Skin of body (tissue), 2 donors: Measurements from ENCODE around the gene CHD6. TPM values are rescaled to one million over a fixed set of nuclear protein-coding genes. Genes with fewer than 3 reads are reported as not detected.

ENCODE experiments used
- DNase-seq: peaks from one replicate; lab custom pipeline; 2025; lab: John Stamatoyannopoulos, UW
- total RNA-seq: library from RNA; depleted of rRNA; stranded (reverse); fragments of >200 nt; gene quantifications from one replicate; pipeline ENCODE4 v1.2.3, GENCODE V29; 2014

CHD6 gene
- total RNA-seq, 1 donor from 2014 or later: 43.5 TPM

DNA sequence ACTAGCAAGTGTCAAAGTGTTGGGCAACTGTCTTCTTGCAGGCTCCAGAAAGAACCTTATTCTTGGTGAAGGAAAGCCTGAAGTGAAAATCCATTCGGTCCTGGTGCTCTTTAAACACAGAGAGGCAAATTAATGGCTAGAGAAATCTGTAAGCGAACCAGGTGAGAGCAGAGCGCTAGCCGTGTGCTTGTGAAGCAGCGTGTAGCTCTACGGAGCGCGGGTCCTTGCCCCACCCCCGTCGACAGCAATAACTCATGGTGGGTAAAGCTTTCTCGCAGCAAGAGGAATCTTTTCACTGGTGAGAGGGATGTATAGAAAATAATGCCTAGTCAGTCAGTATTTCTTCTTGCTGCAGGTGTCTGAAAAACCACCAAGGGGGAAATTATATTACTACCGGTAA lies 214.6 kb downstream of the CHD6 start:
- DNase-seq: no peak

GRCh38 chr20:41398408-41398807 lies 219.8 kb downstream of the CHD6 start:
- DNase-seq: peak; percentile 26

GRCh38 chr20:41395667-41396664 lies 222.2 kb downstream of the CHD6 start:
- DNase-seq: no peak

- no peak for DNase-seq
Measured at GRCh38 chr20:41394931-41395666, 223.1 kb downstream of the CHD6 start.

GRCh38 chr20:41394081-41394480 lies 224.1 kb downstream of the CHD6 start:
- no peak for DNase-seq

- no peak for DNase-seq
Measured at GRCh38 chr20:41393705-41394066, 224.5 kb downstream of the CHD6 start.

- peak; percentile 77 for DNase-seq
Measured at GRCh38 chr20:41392871-41393704, 225.1 kb downstream of the CHD6 start.

DNA sequence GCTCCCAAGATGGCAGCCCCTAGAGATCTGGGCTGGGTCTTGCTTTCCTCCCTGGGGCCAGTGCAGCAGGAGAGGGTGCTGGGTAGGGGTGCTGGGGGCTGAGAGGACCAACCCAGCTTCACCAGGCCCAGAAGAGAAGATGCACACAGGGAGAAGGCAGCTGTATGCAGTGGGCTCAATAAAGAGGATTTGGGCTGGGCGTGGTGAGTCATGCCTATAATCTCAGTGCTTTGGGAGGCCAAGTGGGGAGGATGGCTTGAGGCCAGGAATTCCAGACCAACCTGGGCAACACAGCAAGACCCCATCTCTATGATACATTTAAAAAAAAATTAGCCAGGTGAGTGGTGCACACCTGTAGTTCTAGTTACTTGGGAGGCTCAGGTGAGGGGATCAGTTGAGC lies 225.9 kb downstream of the CHD6 start:
- no peak for DNase-seq

DNA sequence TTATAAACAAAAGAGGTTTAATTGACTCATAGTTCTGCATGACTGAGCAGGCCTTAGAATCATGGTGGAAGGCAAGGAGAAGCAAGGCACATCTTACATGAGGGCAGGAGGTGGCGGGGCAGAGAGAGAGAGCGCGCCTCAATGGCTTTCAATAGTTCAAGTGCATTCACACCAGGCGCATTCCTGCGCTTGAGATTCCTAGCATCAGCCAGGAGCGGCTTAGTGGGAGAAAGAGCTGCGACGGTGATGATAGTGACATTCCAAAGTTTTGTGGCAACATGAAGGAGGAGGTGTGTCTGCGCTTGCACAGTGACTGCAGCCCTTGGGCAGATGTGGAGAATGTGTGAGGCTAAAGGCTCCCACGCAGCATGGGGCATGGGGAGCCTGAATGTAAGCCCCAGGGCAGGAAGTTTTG lies 226.6 kb downstream of the CHD6 start:
- DNase-seq: no peak

- DNase-seq: no peak
Measured at GRCh38 chr20:41390889-41391288, 227.3 kb downstream of the CHD6 start.

GRCh38 chr20:41387444-41387851 lies 230.7 kb downstream of the CHD6 start:
- DNase-seq: peak; percentile 49

DNA sequence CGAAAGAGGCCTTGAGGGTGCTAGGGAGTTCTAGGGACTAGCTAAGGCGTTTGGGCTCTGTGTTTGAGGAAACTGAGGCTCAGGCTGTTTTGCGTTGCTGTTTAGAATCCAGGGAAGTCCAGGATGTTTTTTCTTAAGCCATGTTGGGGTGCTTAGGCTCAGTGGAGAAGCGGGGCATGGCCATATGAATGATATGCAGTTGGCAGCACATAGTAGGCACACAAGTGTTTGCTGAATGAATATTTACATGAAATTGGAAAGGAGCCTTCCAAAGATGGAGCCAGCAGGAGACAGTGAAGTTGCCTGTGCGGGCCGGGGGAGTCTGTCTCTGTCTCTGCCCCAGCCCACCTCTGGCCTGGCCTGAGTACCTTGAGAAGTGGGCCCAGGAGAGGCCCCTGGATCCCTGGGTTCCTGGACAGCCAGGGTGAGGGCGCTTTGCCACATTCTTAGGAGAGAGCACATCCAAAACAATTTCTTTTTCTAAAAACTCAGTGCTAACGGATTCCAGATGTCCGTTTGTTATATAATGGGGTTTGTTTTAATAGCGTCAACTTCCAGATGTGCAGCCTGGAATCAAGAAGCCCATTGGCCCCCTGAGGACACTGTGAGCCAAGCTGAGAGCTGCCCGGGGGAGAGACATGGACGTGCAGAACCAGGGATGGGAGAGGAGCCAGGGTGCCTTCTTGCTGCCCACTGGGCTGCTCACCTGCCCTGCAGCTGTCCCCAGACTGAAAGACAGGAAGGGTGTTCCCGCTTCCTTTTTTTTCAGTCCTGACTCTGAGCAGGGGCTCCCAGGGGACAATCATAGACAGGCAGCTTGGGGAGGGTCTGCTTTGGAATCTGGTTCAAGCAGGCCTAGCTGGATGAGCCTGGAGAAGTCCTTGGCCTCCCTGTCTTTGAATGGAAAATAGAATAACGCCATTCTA lies 231.4 kb downstream of the CHD6 start:
- DNase-seq: peak; percentile 96

- peak; percentile 53 for DNase-seq
Measured at GRCh38 chr20:41382791-41383305, 235.3 kb downstream of the CHD6 start.

DNA sequence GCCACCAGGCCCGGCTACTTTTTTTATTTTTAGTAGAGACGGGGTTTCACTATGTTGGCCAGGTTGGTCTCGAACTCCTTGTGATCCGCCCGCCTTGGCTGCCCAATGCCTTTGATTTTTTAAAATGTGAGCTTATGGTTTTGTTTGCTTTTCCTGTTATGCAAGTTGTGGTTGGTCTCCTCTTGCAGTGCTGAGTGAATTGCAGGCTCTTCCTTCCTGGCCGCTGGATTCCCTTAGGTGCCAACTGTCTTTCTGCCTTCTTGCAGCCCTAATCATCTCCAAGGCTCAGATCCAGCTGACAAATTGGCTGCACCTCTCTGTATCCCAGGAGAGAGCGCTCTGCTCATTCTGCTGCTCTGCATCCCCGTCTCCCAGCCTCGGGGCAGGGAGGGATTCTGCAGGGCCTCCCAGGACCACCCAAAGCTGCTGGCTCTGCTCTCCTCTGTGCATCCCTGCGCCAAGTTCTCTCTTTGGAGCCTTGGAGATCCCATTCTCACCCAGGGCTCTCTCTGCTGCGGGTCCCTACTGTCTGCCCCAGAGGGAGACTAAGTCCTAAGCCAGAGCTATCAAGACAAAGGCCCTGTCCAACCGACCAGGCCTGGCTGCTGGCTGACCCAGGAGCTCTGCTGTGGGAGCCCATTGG lies 237.5 kb downstream of the CHD6 start:
- no peak for DNase-seq

- DNase-seq: no peak
Measured at GRCh38 chr20:41379551-41379950, 238.6 kb downstream of the CHD6 start.

GRCh38 chr20:41377275-41377674 lies 240.9 kb downstream of the CHD6 start:
- DNase-seq: no peak

DNA sequence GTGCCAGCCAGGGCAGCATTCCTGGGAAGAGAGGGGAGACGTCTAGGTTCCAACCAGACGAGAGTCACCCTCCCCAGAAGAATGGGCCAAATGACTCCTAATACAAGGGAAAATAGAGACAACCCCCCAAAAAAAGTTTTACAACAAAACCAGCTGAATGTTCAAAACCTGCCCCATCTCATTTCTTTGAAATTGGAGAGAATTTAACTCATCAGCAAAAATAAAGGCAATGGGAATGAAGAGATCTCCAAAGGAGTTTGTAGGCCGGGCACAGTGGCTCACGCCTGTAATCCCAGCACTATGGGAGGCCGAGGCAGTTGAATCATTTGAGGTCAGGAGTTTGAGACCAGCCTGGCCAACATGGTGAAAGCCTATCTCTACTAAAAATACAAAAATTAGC lies 241.8 kb downstream of the CHD6 start:
- DNase-seq: no peak

- no peak for DNase-seq
Measured at GRCh38 chr20:41375846-41376245, 242.3 kb downstream of the CHD6 start.
